Sigmoid colon (tissue), 7 donors: ENCODE results near the gene VPS13D. TPM values are rescaled to one million over a fixed set of nuclear protein-coding genes. Genes with fewer than 3 reads are reported as not detected.

Source experiments
- DNase-seq: peaks from one replicate; pipeline ENCODE4 v3.0.0-alpha.2; 2019
- H3K27ac ChIP-seq, 4 donors: fragments of 200-600 bp; sonication (generic); one replicate each; pipeline ENCODE4 v1.5.1; 2016 to 2019; ENCODE audit warnings: mild to moderate bottlenecking in 1 of 4
- H3K27me3 ChIP-seq, 3 donors: fragments of 200-600 bp; sonication (generic); one replicate each; pipeline ENCODE4 v1.5.1; 2019; ENCODE audit warnings: mild to moderate bottlenecking in 1 of 3
- H3K36me3 ChIP-seq, 4 donors: fragments of 200-600 bp; sonication (generic); one replicate each; pipeline ENCODE4 v1.5.1; 2016 to 2019
- H3K4me1 ChIP-seq, 4 donors: fragments of 200-600 bp; sonication (generic); one replicate each; pipeline ENCODE4 v1.5.1; 2017 to 2019
- H3K4me3 ChIP-seq, 4 donors: fragments of 200-600 bp; sonication (generic); one replicate each; pipeline ENCODE4 v1.5.1; 2017 to 2019; ENCODE audit warnings: mild to moderate bottlenecking in 2 of 4, moderate library complexity in 1 of 4
- H3K9me3 ChIP-seq, 4 donors: fragments of 200-600 bp in 3 of 4; sonication (generic) in 3 of 4; one replicate each; pipeline versions ENCODE4 v1.5.1 to v1.6.1; 2013 to 2019
- CTCF ChIP-seq, 4 experiments: fragments of 450-650 bp in 3 of 4; fragments of 200-600 bp in 1 of 4; IDR thresholded peaks; one replicate each; pipeline ENCODE4 v1.5.1; 2016 to 2019; ENCODE audit warnings: antibody characterized with exemption in 4 of 4, mild to moderate bottlenecking in 3 of 4, moderate library complexity in 2 of 4
- EP300 ChIP-seq, 4 donors: sonication (generic); formaldehyde crosslinking; IDR thresholded peaks; one replicate each; pipeline ENCODE4 v1.6.1; 2017; ENCODE audit warnings: antibody characterized with exemption in 4 of 4
- POLR2A ChIP-seq, 2 donors: fragments of 450-650 bp; IDR thresholded peaks; one replicate each; pipeline ENCODE4 v1.6.1; 2016; ENCODE audit warnings: antibody characterized with exemption in 2 of 2, mild to moderate bottlenecking in 2 of 2, moderate library complexity in 2 of 2
- POLR2AphosphoS5 ChIP-seq, 4 donors: sonication (generic); formaldehyde crosslinking; IDR thresholded peaks; one replicate each; pipeline ENCODE4 v1.6.1; 2017; ENCODE audit warnings: antibody characterized with exemption in 4 of 4
- WGBS, 2 donors: extraction: QIAGEN DNeasy Blood & Tissue Kit; methylation state at CpG; one replicate each; pipeline ENCODE4 v1.1.7; 2013; 5-methylcytosine and 5-hydroxymethylcytosine counted together
- intact Hi-C: fragments of 100-400 bp; cut with DNase I; formaldehyde crosslinking; loops from one replicate; pipeline ENCODE4 v1.15.1; 2023
- polyA plus RNA-seq, 3 donors: library from polyadenylated mRNA; stranded (reverse); fragments of 200-250 nt; gene quantifications; one replicate each; pipeline ENCODE4 v1.2.3, GENCODE V29; 2013
- total RNA-seq, 4 donors: library from RNA; depleted of rRNA; stranded (reverse); fragments of >200 nt; gene quantifications; one replicate each; pipeline ENCODE4 v1.1.0, GENCODE V29; 2016
- donor health status: healthy with polysubstance abuse.
- donor health status: Bipolar disorder and iron deficiency.
- donor health status: healthy.

The VPS13D gene
- total and polyA plus RNA-seq, 7 donors: 7.6 to 90.8 (median 49.7) TPM

GRCh38 chr1:12287869-12288268 lies 58.0 kb downstream of the VPS13D start:
- Histone ChIP-seq H3K4me3 (no peak overlapping the region), H3K27me3 (no peaks in the 10 kb centered on the region), H3K9me3 (no peaks in the 10 kb centered on the region), H3K27ac (no peak overlapping the region), H3K36me3 (peaks cover 0 to 65% (median 9%) of the 10 kb centered on the region in 4 donors), H3K4me1 (no peaks in the 10 kb centered on the region)
- no peak for DNase-seq
- intact Hi-C loops: no loop called here
- 78 to 80% methylated on average over 3 of the region's 3 CpGs for WGBS, 2 donors
- no peak for TF ChIP-seq EP300 (IDR thresholded peaks at IDR 0.05)
- no peak for TF ChIP-seq POLR2AphosphoS5 (IDR thresholded peaks at IDR 0.05)
- TF ChIP-seq CTCF (IDR thresholded peaks at IDR 0.05): no peak
- no peak for TF ChIP-seq POLR2A (IDR thresholded peaks at IDR 0.05)

GRCh38 chr1:12290828-12291227 lies 61.0 kb downstream of the VPS13D start:
- H3K4me1 ChIP-seq: no peaks in the 10 kb centered on the region

GRCh38 chr1:12293416-12293815 lies 63.6 kb downstream of the VPS13D start:
- no peaks in the 10 kb centered on the region for H3K4me1 ChIP-seq
- intact Hi-C loops: no loop called here
- H3K27me3 ChIP-seq: no peaks in the 10 kb centered on the region
- no peak for DNase-seq
- no peak for TF ChIP-seq POLR2AphosphoS5 (IDR thresholded peaks at IDR 0.05)
- TF ChIP-seq EP300 (IDR thresholded peaks at IDR 0.05): no peak
- TF ChIP-seq POLR2A (IDR thresholded peaks at IDR 0.05): no peak
- TF ChIP-seq CTCF (IDR thresholded peaks at IDR 0.05): no peak
- H3K36me3 ChIP-seq: peaks cover 0 to 82% (median 34%) of the 10 kb centered on the region in 4 donors
- WGBS, 2 donors: 96 to 97% methylated on average over 11 of the region's 11 CpGs
- H3K9me3 ChIP-seq: no peaks in the 10 kb centered on the region
- H3K4me3 ChIP-seq: no peak overlapping the region
- H3K27ac ChIP-seq: no peak overlapping the region

More at GRCh38 chr1:12290828-12291227, 61.0 kb downstream of the VPS13D start:
- Histone ChIP-seq H3K9me3 (no peaks in the 10 kb centered on the region), H3K27me3 (no peaks in the 10 kb centered on the region), H3K4me3 (no peak overlapping the region), H3K27ac (no peak overlapping the region), H3K36me3 (peaks cover 0 to 73% (median 28%) of the 10 kb centered on the region in 4 donors)
- TF ChIP-seq POLR2A (IDR thresholded peaks at IDR 0.05) (no peak), CTCF (IDR thresholded peaks at IDR 0.05) (no peak), POLR2AphosphoS5 (IDR thresholded peaks at IDR 0.05) (no peak), EP300 (IDR thresholded peaks at IDR 0.05) (no peak)
- 89 to 92% methylated on average over 1 of the region's 1 CpG for WGBS, 2 donors
- DNase-seq: no peak
- intact Hi-C loops: no loop called here

- WGBS, 2 donors: 78 to 95% methylated on average over 3 of the region's 3 CpGs
- H3K36me3 ChIP-seq: peaks cover 0 to 78% (median 34%) of the 10 kb centered on the region in 4 donors
- TF ChIP-seq EP300 (IDR thresholded peaks at IDR 0.05) (no peak), CTCF (IDR thresholded peaks at IDR 0.05) (no peak), POLR2AphosphoS5 (IDR thresholded peaks at IDR 0.05) (no peak), POLR2A (IDR thresholded peaks at IDR 0.05) (no peak)
These were observed 64.2 kb downstream of the VPS13D start for GRCh38 chr1:12294076-12294475.

DNA sequence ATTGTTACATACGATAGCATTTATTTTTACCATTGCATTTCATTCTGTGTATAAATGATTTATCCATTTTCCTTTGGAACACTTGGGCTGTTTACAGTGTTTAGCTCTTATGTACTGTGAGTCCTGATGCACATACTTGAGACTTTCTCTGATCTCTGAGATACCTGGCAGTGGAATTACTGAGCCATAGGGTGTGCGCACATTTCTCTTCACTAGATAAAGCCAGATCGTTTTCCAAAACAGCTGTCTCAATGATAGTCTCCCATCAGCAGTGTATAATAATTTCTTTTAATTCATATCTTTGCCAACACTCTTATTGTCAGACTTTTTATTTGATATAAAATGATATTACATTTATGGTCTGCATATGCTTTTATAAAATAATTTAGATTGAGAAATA lies 66.2 kb downstream of the VPS13D start:
- H3K27me3 ChIP-seq: no peaks in the 10 kb centered on the region
- DNase-seq: no peak
- H3K9me3 ChIP-seq: no peaks in the 10 kb centered on the region
- H3K4me1 ChIP-seq: no peaks in the 10 kb centered on the region
- H3K36me3 ChIP-seq: peaks cover 0 to 67% (median 36%) of the 10 kb centered on the region in 4 donors
- 86 to 93% methylated on average over 3 of the region's 3 CpGs for WGBS, 2 donors
- TF ChIP-seq POLR2AphosphoS5 (IDR thresholded peaks at IDR 0.05): no peak
- no peak for TF ChIP-seq CTCF (IDR thresholded peaks at IDR 0.05)
- no peak for TF ChIP-seq EP300 (IDR thresholded peaks at IDR 0.05)
- no peak for TF ChIP-seq POLR2A (IDR thresholded peaks at IDR 0.05)
- no peak overlapping the region for H3K27ac ChIP-seq
- intact Hi-C loops: no loop called here
- no peak overlapping the region for H3K4me3 ChIP-seq

More at GRCh38 chr1:12294076-12294475, 64.2 kb downstream of the VPS13D start:
- no peak overlapping the region for H3K27ac ChIP-seq
- H3K4me1 ChIP-seq: no peaks in the 10 kb centered on the region
- no peak for DNase-seq
- intact Hi-C loops: no loop called here
- H3K9me3 ChIP-seq: no peaks in the 10 kb centered on the region
- no peak overlapping the region for H3K4me3 ChIP-seq
- H3K27me3 ChIP-seq: no peaks in the 10 kb centered on the region
